Measurements from ENCODE around the gene PRL.
A peak's percentile ranks its signal among the peaks of the same experiment; 100 is the strongest.

The PRL gene

DNA sequence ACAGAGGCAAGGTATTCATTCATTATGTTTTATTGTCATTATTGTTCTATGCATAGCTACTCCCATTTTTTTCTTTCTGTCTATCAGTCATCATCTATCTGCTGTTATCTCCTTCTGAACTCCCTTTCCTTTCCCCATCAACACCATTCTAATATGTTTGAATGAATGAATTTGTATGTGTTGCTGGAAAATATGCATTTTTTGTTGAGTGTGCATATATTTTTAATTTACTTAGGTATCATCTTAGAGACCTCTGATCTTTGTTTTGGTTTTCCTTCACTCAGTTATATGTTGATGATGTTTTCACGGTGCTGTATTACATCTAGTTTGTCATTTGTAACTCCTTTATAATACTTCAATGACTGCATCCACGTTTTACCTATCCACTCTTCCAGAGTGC lies 12.1 kb upstream of the PRL start:
- H3K23ac ChIP-seq (ENCODE audit: low read length in 2 of 2), result no peak overlapping the region
- no peak for DNase-seq
- H4K91ac ChIP-seq (ENCODE audit: low read length), result no peak overlapping the region
- H2AK5ac ChIP-seq (ENCODE audit: low read length, severe bottlenecking), result no peak overlapping the region
- no peak overlapping the region for H3K14ac ChIP-seq (ENCODE audit: low read length in 2 of 2)
- no peak overlapping the region for H3K18ac ChIP-seq (ENCODE audit: low read depth in 1 of 2, low read length in 2 of 2)
- no peak overlapping the region for H2BK15ac ChIP-seq (ENCODE audit: low read depth, poor library complexity, severe bottlenecking)
- H3K9me3 ChIP-seq (ENCODE audit: control insufficient read depth, low read length), result peaks cover 39% of the 10 kb centered on the region
- H2AFZ ChIP-seq (ENCODE audit: low read depth, low read length), result no peak overlapping the region
- no peak overlapping the region for H3K9ac ChIP-seq (ENCODE audit: low read length)
- no peak overlapping the region for H2BK5ac ChIP-seq (ENCODE audit: low read depth, low read length, poor library complexity, severe bottlenecking)
- H3K4ac ChIP-seq (ENCODE audit: low read depth in 1 of 2, low read length in 2 of 2), result no peak overlapping the region
- H2BK12ac ChIP-seq (ENCODE audit: low read length in 2 of 2), result no peak overlapping the region
- H3K4me3 ChIP-seq (ENCODE audit: insufficient read depth in 1 of 2, low read depth in 1 of 2, low read length in 2 of 2), result no peak overlapping the region
- H2BK120ac ChIP-seq (ENCODE audit: low read depth, low read length), result no peak overlapping the region
- H3K36me3 ChIP-seq (ENCODE audit: control insufficient read depth in 1 of 2, insufficient read depth in 2 of 2, low read depth in 1 of 2, low read length in 2 of 2), result no peaks in the 10 kb centered on the region
- no peak overlapping the region for H3K4me2 ChIP-seq (ENCODE audit: low read length, poor library complexity, severe bottlenecking)
- no peak overlapping the region for H3K27ac ChIP-seq (ENCODE audit: low read length, poor library complexity, severe bottlenecking)
- no peaks in the 10 kb centered on the region for H3K79me1 ChIP-seq (replicated peaks; ENCODE audit: low read length, poor library complexity, severe bottlenecking)
- H4K8ac ChIP-seq (ENCODE audit: low read length), result no peak overlapping the region
- H3K27me3 ChIP-seq (ENCODE audit: control insufficient read depth in 1 of 2, insufficient read depth in 1 of 2, low read length in 2 of 2), result no peaks in the 10 kb centered on the region
- no peaks in the 10 kb centered on the region for H3K4me1 ChIP-seq (ENCODE audit: control insufficient read depth, insufficient read depth, low read depth, low read length)
- no CpG with 5 or more reads among the region's 2 CpGs for WGBS

DNA sequence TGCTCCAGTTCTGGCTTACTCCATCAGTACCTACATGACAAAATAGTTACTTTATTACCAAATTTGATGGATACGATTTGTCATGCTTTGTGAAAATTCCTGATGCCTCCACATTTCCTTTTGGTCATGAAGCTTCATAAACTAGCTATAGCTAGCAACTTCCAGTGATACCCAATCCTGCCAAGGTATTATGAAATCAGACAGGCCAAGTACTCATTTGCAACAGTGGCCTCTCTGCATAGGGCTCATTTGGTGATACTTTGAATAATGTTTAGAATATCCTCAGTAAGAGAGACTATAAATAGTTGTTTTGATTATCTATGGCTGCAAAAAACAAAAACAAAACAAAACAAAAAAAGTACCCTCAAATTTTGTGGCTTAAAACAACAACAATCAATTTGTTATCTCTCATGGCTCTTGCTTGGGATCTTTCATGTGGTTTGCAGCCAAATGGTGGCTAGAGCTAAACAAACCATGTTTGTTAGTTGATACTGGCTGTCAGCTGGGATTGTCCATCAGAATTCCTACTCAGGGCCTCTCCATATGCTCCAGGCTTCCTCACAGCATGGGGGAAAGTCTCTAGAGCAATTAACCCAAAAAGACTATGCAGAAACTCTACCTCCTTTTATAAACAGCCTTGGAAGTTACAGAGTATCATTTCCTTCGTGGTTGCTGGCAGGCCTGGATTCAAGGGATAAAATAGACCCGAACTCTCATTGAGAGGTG lies 10.1 kb upstream of the PRL start:
- Histone ChIP-seq H3K27me3 (ENCODE audit: control insufficient read depth in 1 of 2, insufficient read depth in 1 of 2, low read length in 2 of 2) (no peaks in the 10 kb centered on the region), H3K27ac (ENCODE audit: low read length, poor library complexity, severe bottlenecking) (no peak overlapping the region), H3K4me3 (ENCODE audit: insufficient read depth in 1 of 2, low read depth in 1 of 2, low read length in 2 of 2) (no peak overlapping the region), H3K79me1 (replicated peaks; ENCODE audit: low read length, poor library complexity, severe bottlenecking) (no peaks in the 10 kb centered on the region), H2BK12ac (ENCODE audit: low read length in 2 of 2) (no peak overlapping the region), H3K9me3 (ENCODE audit: control insufficient read depth, low read length) (peaks cover 25% of the 10 kb centered on the region), H3K4me1 (ENCODE audit: control insufficient read depth, insufficient read depth, low read depth, low read length) (no peaks in the 10 kb centered on the region), H3K4me2 (ENCODE audit: low read length, poor library complexity, severe bottlenecking) (no peak overlapping the region), H3K14ac (ENCODE audit: low read length in 2 of 2) (no peak overlapping the region), H2BK5ac (ENCODE audit: low read depth, low read length, poor library complexity, severe bottlenecking) (no peak overlapping the region), H2AK5ac (ENCODE audit: low read length, severe bottlenecking) (no peak overlapping the region), H3K4ac (ENCODE audit: low read depth in 1 of 2, low read length in 2 of 2) (no peak overlapping the region), H2BK15ac (ENCODE audit: low read depth, poor library complexity, severe bottlenecking) (no peak overlapping the region), H4K91ac (ENCODE audit: low read length) (no peak overlapping the region), H3K23ac (ENCODE audit: low read length in 2 of 2) (no peak overlapping the region), H2AFZ (ENCODE audit: low read depth, low read length) (no peak overlapping the region), H3K9ac (ENCODE audit: low read length) (no peak overlapping the region), H2BK120ac (ENCODE audit: low read depth, low read length) (no peak overlapping the region), H3K36me3 (ENCODE audit: control insufficient read depth in 1 of 2, insufficient read depth in 2 of 2, low read depth in 1 of 2, low read length in 2 of 2) (no peaks in the 10 kb centered on the region), H3K18ac (ENCODE audit: low read depth in 1 of 2, low read length in 2 of 2) (no peak overlapping the region), H4K8ac (ENCODE audit: low read length) (no peak overlapping the region)
- DNase-seq, result no peak
- 73% methylated on average over 2 of the region's 3 CpGs for WGBS

GRCh38 chr6:22302838-22303237 lies 6.0 kb upstream of the PRL start:
- Histone ChIP-seq H4K91ac (ENCODE audit: low read length) (no peak overlapping the region), H2BK120ac (ENCODE audit: low read depth, low read length) (no peak overlapping the region), H2BK12ac (ENCODE audit: low read length in 2 of 2) (peak overlapping the region in 1 of 2 experiments; percentile 16), H2BK15ac (ENCODE audit: low read depth, poor library complexity, severe bottlenecking) (no peak overlapping the region), H3K4me1 (ENCODE audit: control insufficient read depth, insufficient read depth, low read depth, low read length) (no peaks in the 10 kb centered on the region), H3K4me3 (ENCODE audit: insufficient read depth in 1 of 2, low read depth in 1 of 2, low read length in 2 of 2) (no peak overlapping the region), H2AK5ac (ENCODE audit: low read length, severe bottlenecking) (no peak overlapping the region), H4K8ac (ENCODE audit: low read length) (no peak overlapping the region), H2BK5ac (ENCODE audit: low read depth, low read length, poor library complexity, severe bottlenecking) (no peak overlapping the region), H3K27me3 (ENCODE audit: control insufficient read depth in 1 of 2, insufficient read depth in 1 of 2, low read length in 2 of 2) (no peaks in the 10 kb centered on the region), H3K23ac (ENCODE audit: low read length in 2 of 2) (no peak overlapping the region), H2AFZ (ENCODE audit: low read depth, low read length) (no peak overlapping the region), H3K27ac (ENCODE audit: low read length, poor library complexity, severe bottlenecking) (no peak overlapping the region), H3K9ac (ENCODE audit: low read length) (no peak overlapping the region), H3K14ac (ENCODE audit: low read length in 2 of 2) (no peak overlapping the region), H3K9me3 (ENCODE audit: control insufficient read depth, low read length) (no peaks in the 10 kb centered on the region), H3K18ac (ENCODE audit: low read depth in 1 of 2, low read length in 2 of 2) (peak overlapping the region in 1 of 2 experiments; percentile 40), H3K4me2 (ENCODE audit: low read length, poor library complexity, severe bottlenecking) (no peak overlapping the region), H3K79me1 (replicated peaks; ENCODE audit: low read length, poor library complexity, severe bottlenecking) (no peaks in the 10 kb centered on the region), H3K36me3 (ENCODE audit: control insufficient read depth in 1 of 2, insufficient read depth in 2 of 2, low read depth in 1 of 2, low read length in 2 of 2) (no peaks in the 10 kb centered on the region), H3K4ac (ENCODE audit: low read depth in 1 of 2, low read length in 2 of 2) (no peak overlapping the region)
- no peak for DNase-seq
- 11% methylated on average over 1 of the region's 1 CpG for WGBS

DNA sequence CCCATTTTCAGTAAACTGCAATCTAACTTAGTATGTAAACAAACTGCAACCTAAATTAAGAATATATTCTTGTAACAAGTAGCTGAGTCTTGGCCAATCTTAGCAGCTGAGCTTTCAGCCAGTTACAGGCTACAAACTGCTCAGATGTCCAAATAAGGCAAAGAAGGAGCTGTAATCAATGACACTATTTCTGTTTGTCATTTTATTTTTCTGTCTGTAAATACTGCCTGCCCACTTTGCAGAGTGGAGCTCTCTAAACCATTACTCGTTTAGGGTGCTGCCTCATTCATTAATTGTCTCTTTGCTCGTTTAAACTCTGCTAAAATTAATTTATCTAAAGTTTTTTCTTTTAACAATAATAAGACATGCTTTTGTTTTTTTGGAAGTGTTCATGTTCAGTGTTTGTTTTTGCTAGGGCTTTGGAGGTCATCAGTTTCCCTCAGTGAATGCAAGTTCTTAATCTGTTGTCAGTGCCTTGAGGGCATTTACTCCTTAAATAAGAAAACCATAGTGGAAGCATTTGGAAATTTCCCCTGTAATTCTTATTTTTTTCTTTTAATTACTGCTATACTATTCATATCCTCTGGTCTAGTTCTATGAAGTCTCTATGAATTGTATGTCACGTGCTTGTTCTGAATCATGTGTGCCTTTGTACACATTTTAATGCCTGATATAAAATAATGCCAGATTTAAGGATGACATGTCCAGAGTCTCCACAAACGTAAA lies 3.6 kb upstream of the PRL start:
- H3K4me2 ChIP-seq (ENCODE audit: low read length, poor library complexity, severe bottlenecking), result no peak overlapping the region
- no peak overlapping the region for H3K4me3 ChIP-seq (ENCODE audit: insufficient read depth in 1 of 2, low read depth in 1 of 2, low read length in 2 of 2)
- H4K91ac ChIP-seq (ENCODE audit: low read length), result no peak overlapping the region
- no peaks in the 10 kb centered on the region for H3K9me3 ChIP-seq (ENCODE audit: control insufficient read depth, low read length)
- H3K23ac ChIP-seq (ENCODE audit: low read length in 2 of 2), result no peak overlapping the region
- 75% methylated on average over 1 of the region's 4 CpGs for WGBS
- H3K36me3 ChIP-seq (ENCODE audit: control insufficient read depth in 1 of 2, insufficient read depth in 2 of 2, low read depth in 1 of 2, low read length in 2 of 2), result no peaks in the 10 kb centered on the region
- H3K14ac ChIP-seq (ENCODE audit: low read length in 2 of 2), result no peak overlapping the region
- no peak overlapping the region for H2BK120ac ChIP-seq (ENCODE audit: low read depth, low read length)
- no peak overlapping the region for H2BK15ac ChIP-seq (ENCODE audit: low read depth, poor library complexity, severe bottlenecking)
- H2BK12ac ChIP-seq (ENCODE audit: low read length in 2 of 2), result no peak overlapping the region
- H3K4ac ChIP-seq (ENCODE audit: low read depth in 1 of 2, low read length in 2 of 2), result no peak overlapping the region
- H3K27ac ChIP-seq (ENCODE audit: low read length, poor library complexity, severe bottlenecking), result no peak overlapping the region
- H2BK5ac ChIP-seq (ENCODE audit: low read depth, low read length, poor library complexity, severe bottlenecking), result no peak overlapping the region
- H3K79me1 ChIP-seq (replicated peaks; ENCODE audit: low read length, poor library complexity, severe bottlenecking), result no peaks in the 10 kb centered on the region
- no peak overlapping the region for H3K9ac ChIP-seq (ENCODE audit: low read length)
- no peak overlapping the region for H3K18ac ChIP-seq (ENCODE audit: low read depth in 1 of 2, low read length in 2 of 2)
- no peaks in the 10 kb centered on the region for H3K4me1 ChIP-seq (ENCODE audit: control insufficient read depth, insufficient read depth, low read depth, low read length)
- DNase-seq, result no peak
- H2AFZ ChIP-seq (ENCODE audit: low read depth, low read length), result no peak overlapping the region
- no peaks in the 10 kb centered on the region for H3K27me3 ChIP-seq (ENCODE audit: control insufficient read depth in 1 of 2, insufficient read depth in 1 of 2, low read length in 2 of 2)
- H2AK5ac ChIP-seq (ENCODE audit: low read length, severe bottlenecking), result no peak overlapping the region
- no peak overlapping the region for H4K8ac ChIP-seq (ENCODE audit: low read length)

Measured in mesenchymal stem cell (in vitro differentiated cells and primary cell).